Lung (tissue), 12 donors: ENCODE data around the gene NXPH3. TPM values are rescaled to one million over a fixed set of nuclear protein-coding genes. Genes with fewer than 3 reads are reported as not detected.

ENCODE experiments used
- ATAC-seq: fragments of 200-7000 bp; cut with Tn5 transposase; one replicate; pipeline ENCODE4 v1.9.1; 2020; ENCODE audit warnings: moderate number of reproducible peaks; ENCODE audit not compliant: insufficient read depth, low FRiP score
- DNase-seq, 3 donors: peaks; one replicate each; pipeline ENCODE4 v3.0.0-alpha.2; 2013 to 2017
- H3K27ac ChIP-seq, 2 donors: one replicate each; pipeline ENCODE4 v1.5.1; 2013; ENCODE audit warnings: mild to moderate bottlenecking in 2 of 2, moderate library complexity in 2 of 2, control low read depth in 1 of 2, inconsistent platforms in 1 of 2, low read depth in 1 of 2, low read length in 1 of 2
- H3K27me3 ChIP-seq, 3 donors: one replicate each; pipeline ENCODE4 v1.5.1; 2013; ENCODE audit warnings: low read length in 2 of 3; ENCODE audit not compliant: control insufficient read depth in 3 of 3, insufficient read depth in 3 of 3
- H3K36me3 ChIP-seq, 4 donors: one replicate each; pipeline ENCODE4 v1.5.1; 2013; ENCODE audit warnings: low read length in 4 of 4, mild to moderate bottlenecking in 1 of 4, moderate library complexity in 1 of 4; ENCODE audit not compliant: control insufficient read depth in 4 of 4, insufficient read depth in 4 of 4
- H3K4me1 ChIP-seq, 5 donors: one replicate each; pipeline ENCODE4 v1.5.1; 2013; ENCODE audit warnings: low read length in 5 of 5, mild to moderate bottlenecking in 2 of 5, moderate library complexity in 1 of 5; ENCODE audit not compliant: control insufficient read depth in 5 of 5, insufficient read depth in 5 of 5
- H3K4me3 ChIP-seq: one replicate; pipeline ENCODE4 v1.5.1; 2013; ENCODE audit warnings: mild to moderate bottlenecking, control low read depth, moderate library complexity
- H3K9ac ChIP-seq, 2 donors: one replicate each; pipeline ENCODE4 v1.5.1; 2013; ENCODE audit warnings: low read length in 2 of 2, control low read depth in 1 of 2; ENCODE audit not compliant: insufficient read depth in 1 of 2
- H3K9me3 ChIP-seq, 4 donors: one replicate each; pipeline ENCODE4 v1.5.1; 2013; ENCODE audit warnings: low read length in 3 of 4, mild to moderate bottlenecking in 1 of 4, moderate library complexity in 1 of 4; ENCODE audit not compliant: control insufficient read depth in 4 of 4, insufficient read depth in 3 of 4
- WGBS, 2 donors: extraction: QIAGEN DNeasy Blood & Tissue Kit; methylation state at CpG; one replicate each; pipeline ENCODE4 v1.1.7; 2013; 5-methylcytosine and 5-hydroxymethylcytosine counted together
- polyA plus RNA-seq, 2 donors: library from polyadenylated mRNA; stranded (reverse); fragments of 200-250 nt; gene quantifications; one replicate each; pipeline ENCODE4 v1.2.1, GENCODE V29; 2013
- total RNA-seq, 2 donors: library from RNA; depleted of rRNA in 1 of 2; stranded (reverse); fragments of >200 nt in 1 of 2; gene quantifications; one replicate each; pipeline ENCODE4 v1.2.1, GENCODE V29; 2014 to 2021
- TF ChIP-seq, protein P1 (sequence below): IDR thresholded peaks from 2 replicates; pipeline ENCODE4 v1.5.1; 2012; ENCODE audit warnings: mild to moderate bottlenecking; ENCODE audit errors: control extremely low read depth, extremely low read depth
- donor health status: control.
- donor health status: control.
- donor health status: Bipolar disorder and iron deficiency.
- donor health status: healthy.
- donor health status: DM: yes; HTN: yes; CAD: no.

Gene NXPH3
- total and polyA plus RNA-seq, 4 donors = 1.1 to 3.1 (median 2.0) TPM

DNA sequence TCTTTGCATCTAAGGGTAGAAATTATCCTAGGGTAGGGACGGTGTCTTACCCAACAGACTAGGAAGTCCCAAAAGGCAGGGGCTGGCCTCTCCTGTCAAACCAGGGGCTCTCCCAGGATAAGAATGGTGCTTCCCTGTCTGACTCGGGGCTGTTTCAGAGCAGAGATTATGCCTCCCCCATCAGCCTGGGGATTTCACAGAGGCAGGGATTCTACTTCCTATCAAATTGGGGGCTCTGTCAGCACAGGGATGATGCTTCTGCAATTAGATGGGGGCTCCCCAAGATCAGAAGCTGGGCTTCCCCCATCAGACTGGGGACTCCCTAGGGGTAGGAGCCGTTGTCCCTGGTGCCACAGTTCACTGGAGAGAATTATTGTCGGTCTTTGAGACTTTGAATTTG lies 2.3 kb downstream of the NXPH3 start:
- Histone ChIP-seq H3K27ac (no peak overlapping the region), H3K9me3 (peaks cover 0 to 2% (median 0%) of the 10 kb centered on the region in 4 donors), H3K4me3 (no peak overlapping the region), H3K36me3 (no peaks in the 10 kb centered on the region), H3K4me1 (peaks cover 0 to 11% (median 4%) of the 10 kb centered on the region in 5 donors), H3K27me3 (peaks cover 0 to 23% (median 14%) of the 10 kb centered on the region in 3 donors), H3K9ac (no peak overlapping the region)
- WGBS, 2 donors = 60 to 72% methylated on average over 4 of the region's 4 CpGs
- ATAC-seq (no peak), DNase-seq (no peak)
- TF ChIP-seq, protein P1, sequence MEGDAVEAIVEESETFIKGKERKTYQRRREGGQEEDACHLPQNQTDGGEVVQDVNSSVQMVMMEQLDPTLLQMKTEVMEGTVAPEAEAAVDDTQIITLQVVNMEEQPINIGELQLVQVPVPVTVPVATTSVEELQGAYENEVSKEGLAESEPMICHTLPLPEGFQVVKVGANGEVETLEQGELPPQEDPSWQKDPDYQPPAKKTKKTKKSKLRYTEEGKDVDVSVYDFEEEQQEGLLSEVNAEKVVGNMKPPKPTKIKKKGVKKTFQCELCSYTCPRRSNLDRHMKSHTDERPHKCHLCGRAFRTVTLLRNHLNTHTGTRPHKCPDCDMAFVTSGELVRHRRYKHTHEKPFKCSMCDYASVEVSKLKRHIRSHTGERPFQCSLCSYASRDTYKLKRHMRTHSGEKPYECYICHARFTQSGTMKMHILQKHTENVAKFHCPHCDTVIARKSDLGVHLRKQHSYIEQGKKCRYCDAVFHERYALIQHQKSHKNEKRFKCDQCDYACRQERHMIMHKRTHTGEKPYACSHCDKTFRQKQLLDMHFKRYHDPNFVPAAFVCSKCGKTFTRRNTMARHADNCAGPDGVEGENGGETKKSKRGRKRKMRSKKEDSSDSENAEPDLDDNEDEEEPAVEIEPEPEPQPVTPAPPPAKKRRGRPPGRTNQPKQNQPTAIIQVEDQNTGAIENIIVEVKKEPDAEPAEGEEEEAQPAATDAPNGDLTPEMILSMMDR = no peak

DNA sequence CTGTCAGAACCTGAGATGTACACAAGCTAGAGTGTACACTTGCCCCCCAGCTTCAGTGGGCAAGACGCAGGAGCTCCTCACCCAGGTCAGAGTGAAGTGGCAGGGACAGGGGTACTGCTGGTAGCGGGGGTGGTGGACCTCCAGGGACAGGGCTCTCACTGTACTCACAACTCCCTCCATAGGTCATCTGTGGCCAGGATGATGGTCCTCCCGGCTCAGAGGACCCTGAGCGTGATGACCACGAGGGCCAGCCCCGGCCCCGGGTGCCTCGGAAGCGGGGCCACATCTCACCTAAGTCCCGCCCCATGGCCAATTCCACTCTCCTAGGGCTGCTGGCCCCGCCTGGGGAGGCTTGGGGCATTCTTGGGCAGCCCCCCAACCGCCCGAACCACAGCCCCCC lies 2.7 kb downstream of the NXPH3 start:
- DNase-seq (no peak), ATAC-seq (no peak)
- Histone ChIP-seq H3K4me1 (peaks cover 0 to 11% (median 4%) of the 10 kb centered on the region in 5 donors), H3K9me3 (peaks cover 0 to 2% (median 0%) of the 10 kb centered on the region in 4 donors), H3K27me3 (peaks cover 0 to 18% (median 13%) of the 10 kb centered on the region in 3 donors), H3K9ac (no peak overlapping the region), H3K27ac (no peak overlapping the region), H3K4me3 (no peak overlapping the region), H3K36me3 (no peaks in the 10 kb centered on the region)
- TF ChIP-seq, protein P1 = no peak
- WGBS, 2 donors = 89 to 94% methylated on average over 13 of the region's 13 CpGs

DNA sequence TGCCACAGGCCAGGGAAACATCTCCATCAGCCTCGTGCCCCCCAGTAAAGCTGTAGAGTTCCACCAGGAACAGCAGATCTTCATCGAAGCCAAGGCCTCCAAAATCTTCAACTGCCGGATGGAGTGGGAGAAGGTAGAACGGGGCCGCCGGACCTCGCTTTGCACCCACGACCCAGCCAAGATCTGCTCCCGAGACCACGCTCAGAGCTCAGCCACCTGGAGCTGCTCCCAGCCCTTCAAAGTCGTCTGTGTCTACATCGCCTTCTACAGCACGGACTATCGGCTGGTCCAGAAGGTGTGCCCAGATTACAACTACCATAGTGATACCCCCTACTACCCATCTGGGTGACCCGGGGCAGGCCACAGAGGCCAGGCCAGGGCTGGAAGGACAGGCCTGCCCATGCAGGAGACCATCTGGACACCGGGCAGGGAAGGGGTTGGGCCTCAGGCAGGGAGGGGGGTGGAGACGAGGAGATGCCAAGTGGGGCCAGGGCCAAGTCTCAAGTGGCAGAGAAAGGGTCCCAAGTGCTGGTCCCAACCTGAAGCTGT lies 3.4 kb downstream of the NXPH3 start:
- H3K36me3 ChIP-seq = no peaks in the 10 kb centered on the region
- H3K4me1 ChIP-seq = peaks cover 0 to 11% (median 0%) of the 10 kb centered on the region in 5 donors
- DNase-seq (no peak), ATAC-seq (no peak)
- H3K27ac ChIP-seq = no peak overlapping the region
- TF ChIP-seq, protein P1 = no peak
- H3K9me3 ChIP-seq = peaks cover 0 to 2% (median 0%) of the 10 kb centered on the region in 4 donors
- H3K9ac ChIP-seq = no peak overlapping the region
- H3K27me3 ChIP-seq = peaks cover 0 to 13% (median 11%) of the 10 kb centered on the region in 3 donors
- no peak overlapping the region for H3K4me3 ChIP-seq
- WGBS, 2 donors = 89 to 92% methylated on average over 17 of the region's 17 CpGs

DNA sequence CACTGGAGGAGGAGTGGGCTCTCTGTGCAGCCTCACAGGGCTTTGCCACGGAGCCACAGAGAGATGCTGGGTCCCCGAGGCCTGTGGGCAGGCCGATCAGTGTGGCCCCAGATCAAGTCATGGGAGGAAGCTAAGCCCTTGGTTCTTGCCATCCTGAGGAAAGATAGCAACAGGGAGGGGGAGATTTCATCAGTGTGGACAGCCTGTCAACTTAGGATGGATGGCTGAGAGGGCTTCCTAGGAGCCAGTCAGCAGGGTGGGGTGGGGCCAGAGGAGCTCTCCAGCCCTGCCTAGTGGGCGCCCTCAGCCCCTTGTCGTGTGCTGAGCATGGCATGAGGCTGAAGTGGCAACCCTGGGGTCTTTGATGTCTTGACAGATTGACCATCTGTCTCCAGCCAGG lies 3.9 kb downstream of the NXPH3 start:
- H3K4me1 ChIP-seq = peaks cover 0 to 9% (median 0%) of the 10 kb centered on the region in 5 donors
- no peaks in the 10 kb centered on the region for H3K36me3 ChIP-seq
- ATAC-seq = no peak
- H3K27ac ChIP-seq = no peak overlapping the region
- no peak overlapping the region for H3K9ac ChIP-seq
- TF ChIP-seq, protein P1 = no peak
- H3K27me3 ChIP-seq = peaks cover 0 to 12% (median 11%) of the 10 kb centered on the region in 3 donors
- 85 to 87% methylated on average over 5 of the region's 5 CpGs for WGBS, 2 donors
- H3K9me3 ChIP-seq = peaks cover 0 to 2% (median 0%) of the 10 kb centered on the region in 4 donors
- H3K4me3 ChIP-seq = no peak overlapping the region
- DNase-seq = no peak
